LNCaP clone FGC (cell line): Measurements from ENCODE around the gene CRLF1.
A peak's percentile ranks its signal among the peaks of the same experiment; 100 is the strongest.
"Not testable (repeated sequence)": the region's sequence is repeated elsewhere in the genome, so short reads cannot be mapped to it uniquely, and the experiment has no call there.

ENCODE experiments used
- DNase-seq: peaks from one replicate; pipeline ENCODE4 v3.0.0-alpha.2; 2011; ENCODE audit warnings: low read depth
- H3K4me3 ChIP-seq: 2 replicates; pipeline ENCODE4 v1.5.1; 2011; ENCODE audit warnings: mild to moderate bottlenecking, low read depth, low read length, control low read depth
- TF ChIP-seq, protein P1 (sequence below): IDR thresholded peaks from 2 replicates; pipeline ENCODE4 v1.5.1; 2012; ENCODE audit warnings: mild to moderate bottlenecking; ENCODE audit not compliant: control insufficient read depth, insufficient read depth; ENCODE audit errors: extremely low read depth

CRLF1 gene

DNA sequence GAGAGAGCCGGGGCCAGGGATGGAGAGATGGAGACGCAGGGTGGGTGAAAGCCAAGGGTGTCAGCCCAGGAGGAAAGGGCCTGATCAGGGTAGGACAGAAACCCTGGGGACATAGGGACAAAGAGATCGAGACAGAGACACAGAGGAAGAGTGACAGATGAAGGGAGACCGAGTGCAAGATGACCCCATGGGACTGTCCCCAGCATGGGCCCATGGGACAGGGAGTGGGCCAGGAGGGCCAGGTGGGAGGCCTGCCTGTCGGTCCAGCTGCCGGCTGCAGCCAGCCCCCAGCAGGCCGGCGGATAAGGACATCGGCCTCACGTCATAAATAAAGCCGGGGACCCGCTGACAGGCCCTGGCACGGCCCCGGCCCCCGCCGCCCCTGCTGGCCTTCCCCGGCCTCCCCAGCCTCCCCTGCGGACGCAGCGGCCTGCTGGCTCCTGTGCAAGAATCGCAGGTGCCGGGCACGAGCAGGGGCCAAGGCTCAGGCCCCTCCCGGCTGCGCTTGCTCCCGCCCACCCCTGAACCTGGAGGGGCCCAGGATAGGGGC, 11.7 kb downstream of the CRLF1 start:
- TF ChIP-seq, protein P1, sequence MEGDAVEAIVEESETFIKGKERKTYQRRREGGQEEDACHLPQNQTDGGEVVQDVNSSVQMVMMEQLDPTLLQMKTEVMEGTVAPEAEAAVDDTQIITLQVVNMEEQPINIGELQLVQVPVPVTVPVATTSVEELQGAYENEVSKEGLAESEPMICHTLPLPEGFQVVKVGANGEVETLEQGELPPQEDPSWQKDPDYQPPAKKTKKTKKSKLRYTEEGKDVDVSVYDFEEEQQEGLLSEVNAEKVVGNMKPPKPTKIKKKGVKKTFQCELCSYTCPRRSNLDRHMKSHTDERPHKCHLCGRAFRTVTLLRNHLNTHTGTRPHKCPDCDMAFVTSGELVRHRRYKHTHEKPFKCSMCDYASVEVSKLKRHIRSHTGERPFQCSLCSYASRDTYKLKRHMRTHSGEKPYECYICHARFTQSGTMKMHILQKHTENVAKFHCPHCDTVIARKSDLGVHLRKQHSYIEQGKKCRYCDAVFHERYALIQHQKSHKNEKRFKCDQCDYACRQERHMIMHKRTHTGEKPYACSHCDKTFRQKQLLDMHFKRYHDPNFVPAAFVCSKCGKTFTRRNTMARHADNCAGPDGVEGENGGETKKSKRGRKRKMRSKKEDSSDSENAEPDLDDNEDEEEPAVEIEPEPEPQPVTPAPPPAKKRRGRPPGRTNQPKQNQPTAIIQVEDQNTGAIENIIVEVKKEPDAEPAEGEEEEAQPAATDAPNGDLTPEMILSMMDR = no peak
- H3K4me3 ChIP-seq = peak overlapping the region; percentile 40
- DNase-seq = no peak

DNA sequence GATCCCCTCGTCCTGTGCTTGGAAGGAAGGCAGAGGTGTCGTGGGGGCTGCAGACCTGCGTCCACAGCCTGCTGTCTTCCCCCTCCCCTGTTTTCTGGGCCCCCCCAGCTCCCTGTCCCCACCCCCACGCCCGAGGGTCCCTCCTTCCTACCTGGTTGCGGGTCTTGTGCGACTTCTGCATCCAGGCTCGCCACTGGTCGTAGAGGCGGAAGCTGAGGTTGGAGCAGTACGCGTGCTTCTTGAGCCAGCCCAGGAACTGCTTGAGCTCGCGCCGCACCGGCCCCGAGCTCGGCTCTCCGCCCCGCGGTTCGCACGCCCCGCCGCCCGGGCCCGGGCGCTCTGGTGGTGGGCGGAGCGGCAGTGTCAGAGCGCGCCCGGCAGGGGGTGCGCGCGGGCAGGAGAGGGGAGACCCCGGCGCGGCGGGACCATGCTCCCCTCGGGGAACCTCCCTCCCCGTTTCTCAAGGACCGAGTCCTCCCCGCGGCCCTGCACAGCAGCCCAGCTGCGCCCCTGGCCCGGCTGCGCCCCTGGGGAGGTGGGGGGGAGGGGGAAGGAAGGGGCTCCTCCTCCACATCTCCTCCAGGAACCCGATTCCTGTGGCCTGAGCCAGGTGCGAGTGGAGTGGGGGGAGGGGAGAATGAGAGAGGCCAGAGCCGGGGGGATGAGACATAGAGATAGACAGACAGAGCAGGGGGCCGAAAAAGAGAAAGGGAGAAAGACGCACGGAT, 12.3 kb downstream of the CRLF1 start:
- DNase-seq = peak; percentile 25
- H3K4me3 ChIP-seq = peak overlapping the region; percentile 40
- TF ChIP-seq, protein P1 = peak; percentile 91

DNA sequence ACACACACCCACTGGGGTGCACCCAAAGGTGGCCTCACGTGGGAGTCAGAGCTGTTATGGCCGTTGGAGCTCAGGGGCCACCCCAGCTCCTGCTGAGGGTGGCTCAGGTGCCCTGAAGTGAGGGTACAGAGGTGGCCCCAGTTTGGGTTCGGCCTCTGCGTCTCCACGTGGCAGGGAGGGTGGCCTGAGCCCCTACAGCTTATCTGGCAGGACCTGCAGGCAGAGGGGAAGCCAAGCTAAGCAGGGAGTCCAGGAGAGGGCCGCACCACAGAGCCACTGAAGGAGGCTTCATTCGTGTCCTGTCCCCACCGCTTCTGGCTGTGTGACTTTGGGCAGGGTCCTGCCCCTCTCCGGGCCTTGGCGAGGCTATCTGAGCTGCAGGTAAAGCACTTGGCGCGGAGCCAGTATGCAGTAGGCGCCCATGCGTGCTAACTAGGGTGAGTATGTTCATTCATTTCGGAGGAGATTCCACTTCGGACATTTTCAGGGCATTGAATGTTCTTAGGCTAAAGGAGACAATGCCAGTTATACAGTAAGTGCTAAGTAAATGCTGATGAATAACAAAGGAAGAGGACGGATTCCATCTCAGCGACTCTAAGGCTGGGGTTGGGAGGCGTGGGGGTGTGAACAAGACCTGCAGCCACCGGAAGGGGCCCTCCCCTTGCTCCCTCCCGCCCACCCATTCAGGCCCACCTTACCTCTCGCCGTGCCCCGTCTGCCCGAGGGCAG, 13.1 kb downstream of the CRLF1 start:
- H3K4me3 ChIP-seq = no peak overlapping the region
- TF ChIP-seq, protein P1 = no peak
- DNase-seq = no peak

DNA sequence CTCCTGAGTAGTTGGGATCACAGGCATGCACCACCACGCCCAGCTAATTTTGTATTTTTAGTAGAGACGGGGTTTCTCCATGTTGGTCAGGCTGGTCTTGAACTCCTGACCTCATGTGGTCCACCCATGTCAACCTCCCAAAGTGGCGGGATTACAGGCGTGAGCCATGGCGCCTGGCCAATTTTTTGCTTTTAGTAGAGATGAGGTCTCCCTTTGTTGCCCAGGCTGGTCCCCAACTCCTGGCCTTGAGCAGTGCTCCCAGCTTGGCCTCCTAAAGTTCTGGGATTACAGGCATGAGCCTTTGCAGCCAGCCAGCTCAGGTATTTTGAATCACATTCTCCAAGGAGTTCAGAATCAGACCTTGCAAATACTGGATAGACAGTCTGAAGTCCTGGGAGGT, 13.9 kb downstream of the CRLF1 start:
- DNase-seq, H3K4me3 ChIP-seq: not testable (repeated sequence)

DNA sequence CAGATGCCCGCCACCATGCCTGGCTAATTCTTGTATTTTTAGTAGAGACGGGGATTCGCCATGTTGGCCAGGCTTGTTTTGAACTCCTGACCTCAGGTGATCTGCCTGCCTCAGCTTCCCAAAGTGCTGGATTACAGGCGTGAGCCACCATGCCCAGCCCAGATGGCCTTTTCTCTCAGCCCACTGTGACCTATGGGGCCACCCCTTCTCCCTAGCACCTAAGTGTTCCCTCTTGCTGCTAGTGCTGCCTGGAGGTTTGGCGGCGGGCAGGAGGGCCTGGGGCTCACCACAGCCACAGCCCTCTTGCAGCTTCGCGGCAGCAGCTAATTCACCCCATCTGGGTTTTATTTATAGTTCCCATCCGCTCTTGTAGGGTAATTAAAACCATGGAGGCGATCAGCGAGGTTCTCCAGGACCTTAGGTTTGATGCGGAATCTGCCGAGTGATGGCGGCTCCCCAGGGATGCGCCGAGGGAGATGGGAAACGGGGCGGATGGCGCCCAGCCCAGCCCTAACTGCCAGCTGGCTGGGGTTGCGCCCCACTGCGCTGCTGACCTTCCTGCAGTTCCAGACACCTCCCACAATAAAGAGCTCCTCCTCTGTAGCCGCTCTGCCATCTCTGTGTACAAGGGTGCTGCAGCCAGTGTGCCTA, 14.7 kb downstream of the CRLF1 start:
- TF ChIP-seq, protein P1 = no peak
- DNase-seq = no peak
- H3K4me3 ChIP-seq = no peak overlapping the region

DNA sequence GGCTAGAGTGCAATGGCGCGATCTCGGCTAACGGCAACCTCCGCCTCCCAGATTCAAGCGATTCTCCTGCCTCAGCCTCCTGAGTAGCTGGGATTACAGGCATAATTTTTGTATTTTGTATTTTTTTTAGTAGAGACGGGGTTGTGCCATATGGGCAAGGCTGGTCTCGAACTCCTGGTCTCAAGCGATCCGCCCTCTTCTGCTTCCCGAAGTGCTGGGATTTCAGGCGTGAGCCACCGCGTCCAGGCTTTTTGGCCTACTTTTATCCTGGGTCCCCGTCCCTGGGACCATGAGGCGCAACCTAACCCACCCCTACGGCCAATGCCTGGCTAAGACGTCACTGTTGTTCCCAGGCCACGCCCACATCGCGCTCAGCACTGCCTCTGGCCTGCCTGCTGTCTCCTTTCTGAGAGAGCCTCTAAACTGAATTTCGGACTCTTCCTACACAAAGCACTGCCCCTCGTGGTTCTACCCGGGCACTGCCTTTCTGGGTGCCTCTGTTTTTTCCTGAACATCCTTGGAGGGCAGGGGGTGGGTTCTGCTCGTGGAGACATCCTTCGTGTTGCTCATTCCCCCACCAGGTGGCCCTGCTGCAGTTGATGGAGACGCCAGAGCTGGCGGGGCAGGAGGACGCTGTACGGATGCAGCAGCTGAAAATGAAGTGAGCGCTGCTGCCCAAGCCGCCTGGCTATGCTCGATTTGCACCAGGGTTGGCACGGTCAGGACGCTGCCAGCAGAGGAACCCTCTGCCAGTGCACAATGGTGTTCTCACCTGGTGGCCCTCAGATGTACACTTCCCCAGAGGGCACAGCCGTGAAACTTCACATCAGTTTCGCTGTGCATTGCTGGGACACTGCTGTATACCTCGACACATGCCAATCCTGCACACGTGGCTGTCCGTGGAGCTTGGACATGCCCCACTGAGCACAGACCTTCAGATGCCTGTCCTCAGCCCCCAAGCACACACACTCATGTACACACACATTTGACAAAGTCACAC, 16.0 kb downstream of the CRLF1 start:
- TF ChIP-seq, protein P1 = no peak
- DNase-seq = no peak
- no peak overlapping the region for H3K4me3 ChIP-seq
